ENCODE results near the gene TNFAIP3. TPM values are rescaled to one million over a fixed set of nuclear protein-coding genes. Genes with fewer than 3 reads are reported as not detected.
A peak's percentile ranks its signal among the peaks of the same experiment; 100 is the strongest.

TNFAIP3 gene
- total and polyA plus RNA-seq, 2 of the 4 experiments (the other 2 are of a cell fraction) = 5.0 to 14.2 TPM

DNA sequence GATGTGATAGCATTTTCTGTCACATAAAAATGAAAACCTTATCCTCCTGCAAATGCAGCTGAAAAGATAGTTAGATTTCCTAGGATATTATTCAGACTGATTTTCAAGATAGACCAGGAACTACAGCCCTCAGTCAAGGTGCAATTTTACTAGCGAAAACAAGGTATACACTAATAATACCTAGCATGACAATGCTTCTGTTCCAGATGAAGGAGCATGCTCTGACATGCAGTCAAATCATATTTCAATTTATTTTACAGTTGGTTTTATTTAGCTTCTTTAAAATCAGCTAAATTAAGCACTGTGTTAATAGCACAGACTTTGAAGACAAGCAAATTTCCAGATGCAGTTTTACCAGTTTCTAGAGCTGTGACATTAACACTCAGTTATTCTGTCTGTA is 14.2 kb upstream of the TNFAIP3 start:
- H4K8ac ChIP-seq (ENCODE audit: low read depth in 2 of 2, low read length in 2 of 2) = no peak overlapping the region
- dilution Hi-C loops (cut with HindIII; ENCODE audit: low sequenced_read_pairs, unreplicated experiment) (no loop called here), in situ Hi-C loops (cut with MboI; ENCODE audit: low sequenced_read_pairs) (no loop called here), intact Hi-C loops (cut with micrococcal nuclease) (no loop called here)
- H2AK5ac ChIP-seq (ENCODE audit: low read depth, low read length) = no peak overlapping the region
- DNase-seq = no peak
- H3K9me1 ChIP-seq (ENCODE audit: insufficient read depth, low read length) = peaks cover 1% of the 10 kb centered on the region
- no peak overlapping the region for H2BK15ac ChIP-seq (ENCODE audit: low read depth, low read length)
- H3K4me3 ChIP-seq (ENCODE audit: insufficient read depth, low read depth, low read length) = no peak overlapping the region
- BruUV-seq (replicated peaks) = no TSS peak
- H3K9ac ChIP-seq (ENCODE audit: low read depth, low read length) = no peak overlapping the region
- H3K79me1 ChIP-seq (ENCODE audit: low read depth in 1 of 2, low read length in 2 of 2) = no peaks in the 10 kb centered on the region
- H3K18ac ChIP-seq (ENCODE audit: low read depth, low read length) = peak overlapping the region; percentile 35; the same call in 1 of the 2 replicates
- no peak overlapping the region for H2AK9ac ChIP-seq (replicated peaks; ENCODE audit: low read depth, low read length, poor library complexity)
- peaks cover 20% of the 10 kb centered on the region for H3K4me1 ChIP-seq (ENCODE audit: control insufficient read depth, insufficient read depth, low read length)
- ChIA-PET POLR2A (ENCODE audit: unreplicated experiment) (no interaction called here), CTCF (no interaction called here)
- H4K91ac ChIP-seq (ENCODE audit: insufficient read depth, low read depth, low read length) = no peak overlapping the region
- no peaks in the 10 kb centered on the region for H3K9me3 ChIP-seq (ENCODE audit: control insufficient read depth, insufficient read depth, low read length)
- no peak overlapping the region for H3K27ac ChIP-seq (ENCODE audit: insufficient read depth, low read length)
- no peak overlapping the region for H4K5ac ChIP-seq (ENCODE audit: low read depth, low read length)
- peak overlapping the region; percentile 21 for H2BK5ac ChIP-seq (ENCODE audit: low read depth, low read length, poor library complexity, severe bottlenecking)
- no peak for TF ChIP-seq SMC3 (IDR thresholded peaks at IDR 0.05; ENCODE audit: low read depth, low read length)
- no peak for TF ChIP-seq MAFK (IDR thresholded peaks at IDR 0.05; ENCODE audit: low read depth, low read length)
- TF ChIP-seq, protein P1, sequence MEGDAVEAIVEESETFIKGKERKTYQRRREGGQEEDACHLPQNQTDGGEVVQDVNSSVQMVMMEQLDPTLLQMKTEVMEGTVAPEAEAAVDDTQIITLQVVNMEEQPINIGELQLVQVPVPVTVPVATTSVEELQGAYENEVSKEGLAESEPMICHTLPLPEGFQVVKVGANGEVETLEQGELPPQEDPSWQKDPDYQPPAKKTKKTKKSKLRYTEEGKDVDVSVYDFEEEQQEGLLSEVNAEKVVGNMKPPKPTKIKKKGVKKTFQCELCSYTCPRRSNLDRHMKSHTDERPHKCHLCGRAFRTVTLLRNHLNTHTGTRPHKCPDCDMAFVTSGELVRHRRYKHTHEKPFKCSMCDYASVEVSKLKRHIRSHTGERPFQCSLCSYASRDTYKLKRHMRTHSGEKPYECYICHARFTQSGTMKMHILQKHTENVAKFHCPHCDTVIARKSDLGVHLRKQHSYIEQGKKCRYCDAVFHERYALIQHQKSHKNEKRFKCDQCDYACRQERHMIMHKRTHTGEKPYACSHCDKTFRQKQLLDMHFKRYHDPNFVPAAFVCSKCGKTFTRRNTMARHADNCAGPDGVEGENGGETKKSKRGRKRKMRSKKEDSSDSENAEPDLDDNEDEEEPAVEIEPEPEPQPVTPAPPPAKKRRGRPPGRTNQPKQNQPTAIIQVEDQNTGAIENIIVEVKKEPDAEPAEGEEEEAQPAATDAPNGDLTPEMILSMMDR (conservative IDR thresholded peaks at IDR 0.05; ENCODE audit: low read depth, low read length) = no peak
- TF ChIP-seq RAD21 (IDR thresholded peaks at IDR 0.05; ENCODE audit: low read length) = no peak
- TF ChIP-seq NFE2L2 (IDR thresholded peaks at IDR 0.05; ENCODE audit: low read depth, low read length) = no peak
- TF ChIP-seq RCOR1 (IDR thresholded peaks at IDR 0.05; ENCODE audit: insufficient replicate concordance, low read length) = no peak
- no peak for TF ChIP-seq CEBPB (IDR thresholded peaks at IDR 0.05; ENCODE audit: low read depth, low read length)
- H4K20me1 ChIP-seq (ENCODE audit: insufficient read depth, low read length) = no peaks in the 10 kb centered on the region
- no peak overlapping the region for H3K56ac ChIP-seq (ENCODE audit: extremely low read depth, insufficient read depth, low read length)
- H3K14ac ChIP-seq (replicated peaks; ENCODE audit: low read depth, low read length) = no peak overlapping the region
- H3K23ac ChIP-seq (ENCODE audit: low read depth, low read length) = no peak overlapping the region
- H2BK120ac ChIP-seq (ENCODE audit: low read depth, low read length) = peak overlapping the region; percentile 49; the same call in 1 of the 2 replicates
- ATAC-seq (ENCODE audit: low read depth) = no peak
- H2BK20ac ChIP-seq (ENCODE audit: low read depth, low read length) = peak overlapping the region; percentile 24; the same call in 1 of the 2 replicates
- no peak overlapping the region for H3K4me2 ChIP-seq (ENCODE audit: low read depth, low read length)
- WGBS, 2 experiments (ENCODE audit: extremely low coverage in 2 of 2, insufficient read length in 1 of 2) = no CpG with 5 or more reads among the region's 1 CpG
- H3K36me3 ChIP-seq (ENCODE audit: control insufficient read depth, insufficient read depth, low read length) = no peaks in the 10 kb centered on the region
- H3K4ac ChIP-seq (ENCODE audit: low read depth, low read length) = no peak overlapping the region
- H2AFZ ChIP-seq (replicated peaks; ENCODE audit: low read length, poor library complexity) = no peak overlapping the region
- no peaks in the 10 kb centered on the region for H3K27me3 ChIP-seq (ENCODE audit: control insufficient read depth, insufficient read depth, low read length)
